A549 (cell line): ENCODE results near the gene MATR3.

Experiments
- ATOH8 ChIP-seq: fragments of 250-450 bp; sonication (Bioruptor Pico); IDR thresholded peaks from 2 replicates; pipeline ENCODE4 v1.5.0; 2020; ENCODE audit warnings: low read depth, mild to moderate bottlenecking, moderate library complexity
- CHD2 ChIP-seq: fragments of 150-350 bp; IDR thresholded peaks from 2 replicates; pipeline ENCODE4 v1.6.1; 2014; ENCODE audit warnings: low read length; ENCODE audit not compliant: partially characterized antibody
- CTCF ChIP-seq: fragments of >200 bp; sonication (Bioruptor Twin); formaldehyde crosslinking; IDR thresholded peaks from 3 replicates; pipeline ENCODE4 v1.5.1; 2016
- JUN ChIP-seq, 2 experiments: fragments of >200 bp; sonication (Bioruptor Twin); formaldehyde crosslinking; IDR thresholded peaks; 2 replicates in 1 of 2; 3 replicates in 1 of 2; pipeline ENCODE4 v1.6.1; 2016 to 2017
- MAFK ChIP-seq: fragments of 450-650 bp; IDR thresholded peaks from 2 replicates; pipeline ENCODE4 v1.6.1; 2014; ENCODE audit not compliant: partially characterized antibody
- POLR2A ChIP-seq: IDR thresholded peaks from 2 replicates; pipeline ENCODE4 v1.6.1; 2012; ENCODE audit warnings: mild to moderate bottlenecking, low read length
- RAD21 ChIP-seq, 2 experiments: fragments of >200 bp in 1 of 2; sonication (Bioruptor Twin) in 1 of 2; formaldehyde crosslinking in 1 of 2; IDR thresholded peaks in 1 of 2; conservative IDR thresholded peaks in 1 of 2; 2 replicates in 1 of 2; 3 replicates in 1 of 2; pipeline ENCODE4 v1.6.1; 2012 to 2018; ENCODE audit warnings: inconsistent platforms in 1 of 2
- RCOR1 ChIP-seq: fragments of 150-350 bp; IDR thresholded peaks from 2 replicates; pipeline ENCODE4 v1.6.1; 2014; ENCODE audit warnings: antibody characterized with exemption, low read length, low read depth
- SREBF2 ChIP-seq: fragments of 450-650 bp; IDR thresholded peaks from 2 replicates; pipeline ENCODE4 v1.6.1; 2014; ENCODE audit warnings: mild to moderate bottlenecking, moderate library complexity

DNA sequence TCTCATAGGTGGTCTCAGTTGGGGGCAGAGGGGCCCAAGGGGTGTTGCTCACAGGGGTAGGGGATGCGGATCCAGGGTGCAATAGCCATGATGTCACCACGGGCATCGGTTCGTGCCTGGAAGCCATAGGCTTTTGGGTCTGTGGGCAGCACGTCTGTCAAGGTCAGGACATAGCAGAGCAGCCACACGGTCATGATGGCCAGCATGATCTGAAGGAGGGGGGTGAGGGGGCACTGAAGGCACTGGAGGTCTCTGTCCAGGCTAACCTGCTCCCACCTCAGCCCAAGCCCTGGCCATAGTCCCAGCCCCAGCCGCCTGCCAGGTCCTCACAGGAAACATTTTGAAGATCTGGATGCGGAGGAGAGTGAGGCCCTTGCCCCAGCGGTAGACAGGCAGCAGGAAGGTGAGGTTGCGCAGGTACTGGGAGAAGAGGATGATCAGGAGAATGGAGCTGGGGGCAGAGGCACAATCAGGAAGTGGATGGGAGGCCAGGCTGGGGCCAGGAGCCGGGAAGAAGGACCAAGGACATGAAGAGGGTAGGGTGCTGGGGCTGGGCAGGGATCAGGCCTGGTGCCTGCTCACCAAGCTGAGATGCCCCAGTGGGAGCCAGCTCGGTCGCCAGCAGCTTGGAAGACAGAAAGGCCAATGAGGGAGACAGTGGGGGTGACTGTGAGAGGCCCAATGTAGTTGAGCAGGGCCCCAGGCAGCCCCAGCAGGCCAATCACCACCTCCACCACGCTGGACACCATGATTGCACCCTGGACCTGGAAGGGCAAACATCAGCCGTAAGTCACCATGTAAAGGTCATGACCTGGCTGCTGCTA lies 86.3 kb downstream of the MATR3 start:
- TF ChIP-seq JUN (IDR thresholded peaks at IDR 0.05) (no peak), POLR2A (no peak), MAFK (no peak), CTCF (no peak), RCOR1 (no peak), CHD2 (no peak), ATOH8 (CRISPR knock-in tag) (no peak), RAD21 (conservative IDR thresholded peaks at IDR 0.05 in 1 of 2, IDR thresholded peaks at IDR 0.05 in 1 of 2) (no peak), SREBF2 (no peak)
